ENCODE results near the gene HOXA5. TPM values are rescaled to one million over a fixed set of nuclear protein-coding genes. Genes with fewer than 3 reads are reported as not detected.
A peak's percentile ranks its signal among the peaks of the same experiment; 100 is the strongest.

HOXA5 gene
- total RNA-seq, 1 experiment from 2014 or later = not detected

DNA sequence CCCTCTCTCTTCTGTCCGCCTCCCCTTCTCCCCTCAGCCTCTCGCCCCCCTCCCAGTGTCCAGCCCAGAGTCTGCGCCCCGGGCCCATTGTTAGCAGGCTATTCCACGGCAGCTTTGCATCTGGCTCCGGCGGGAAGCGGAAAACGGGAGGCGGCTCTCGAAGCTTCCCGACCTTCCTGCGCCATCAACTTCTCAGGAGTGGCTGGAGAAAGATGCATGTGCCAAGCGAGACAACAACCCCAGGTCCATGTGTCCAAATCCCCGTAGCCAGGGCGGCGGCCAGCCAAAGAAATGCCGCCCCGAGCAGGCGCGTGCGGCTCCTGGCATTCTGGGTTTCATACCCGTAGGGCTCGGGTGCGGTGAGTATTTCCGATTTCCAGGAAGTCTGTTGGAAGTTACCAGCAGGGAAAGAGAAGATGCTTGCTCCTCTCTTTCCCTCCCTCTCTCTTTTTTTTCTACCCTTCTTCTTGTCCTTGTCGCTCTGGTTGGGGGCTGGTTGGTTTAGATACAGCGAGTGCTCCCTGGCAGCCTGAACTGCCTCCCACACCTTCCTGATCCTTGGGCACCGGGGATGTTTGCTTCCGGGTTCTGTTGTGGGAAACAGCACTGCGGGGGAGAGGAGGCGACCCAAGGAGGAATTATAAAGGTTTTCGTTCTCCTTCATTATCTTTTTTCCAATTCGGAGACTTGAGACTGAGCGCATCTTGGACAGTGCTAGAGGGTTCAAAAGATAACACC lies 39.8 kb downstream of the HOXA5 start:
- Histone ChIP-seq H3K27ac (ENCODE audit: insufficient read length, low read depth, low read length) (no peak overlapping the region), H2BK15ac (ENCODE audit: low read depth, low read length) (no peak overlapping the region), H3K4me1 (ENCODE audit: insufficient read depth, low read length) (no peaks in the 10 kb centered on the region), H4K5ac (ENCODE audit: insufficient read length, low read depth, low read length) (no peak overlapping the region), H3K4ac (ENCODE audit: low read depth, low read length) (no peak overlapping the region), H2BK12ac (ENCODE audit: insufficient read length, low read depth, low read length) (no peak overlapping the region), H3K23ac (ENCODE audit: insufficient read length, low read depth, low read length) (no peak overlapping the region), H4K20me1 (ENCODE audit: control insufficient read depth, insufficient read depth, insufficient read length) (peaks cover 2% of the 10 kb centered on the region), H2BK120ac (ENCODE audit: low read depth, low read length, poor library complexity, severe bottlenecking) (no peak overlapping the region), H4K8ac (replicated peaks; ENCODE audit: insufficient read length, low read depth, low read length) (no peak overlapping the region), H2BK20ac (ENCODE audit: low read depth, low read length, poor library complexity, severe bottlenecking) (no peak overlapping the region), H2AK5ac (ENCODE audit: insufficient read length, low read length) (no peak overlapping the region), H3K23me2 (ENCODE audit: insufficient read length, low read depth, low read length, poor library complexity, severe bottlenecking) (no peaks in the 10 kb centered on the region), H4K91ac (ENCODE audit: insufficient read length, low read depth, low read length) (no peak overlapping the region), H3K14ac (ENCODE audit: insufficient read depth, low read length) (no peak overlapping the region), H3K56ac (ENCODE audit: insufficient read length, low read depth, low read length) (no peak overlapping the region), H3K79me2 (ENCODE audit: insufficient read depth, low read length) (no peaks in the 10 kb centered on the region), H3K79me1 (ENCODE audit: insufficient read depth, low read depth, low read length, poor library complexity, severe bottlenecking) (no peaks in the 10 kb centered on the region), H3K4me2 (ENCODE audit: insufficient read depth, insufficient read length, low read length) (no peak overlapping the region), H2BK5ac (ENCODE audit: insufficient read length, low read length) (no peak overlapping the region), H2AFZ (ENCODE audit: low read length) (no peak overlapping the region), H3K27me3 (ENCODE audit: insufficient read depth, low read length) (peaks cover 98% of the 10 kb centered on the region), H3T11ph (ENCODE audit: low read length) (no peak overlapping the region), H3K18ac (ENCODE audit: insufficient read length, low read depth, low read length) (no peak overlapping the region), H3K9me3 (ENCODE audit: control insufficient read depth, low read depth, low read length) (no peaks in the 10 kb centered on the region), H3K9ac (ENCODE audit: extremely low read depth, insufficient read length, low read length) (no peak overlapping the region)
- peaks cover 100% of the 10 kb centered on the region for H3K27me3 Mint-ChIP-seq (ENCODE audit: low read depth)
- H3K4me1 Mint-ChIP-seq = peaks cover 13 to 44% of the 10 kb centered on the region in 2 experiments
- H3K9me3 Mint-ChIP-seq = peaks cover 8 to 22% of the 10 kb centered on the region in 2 experiments
- no peaks in the 10 kb centered on the region for H3K36me3 Mint-ChIP-seq (ENCODE audit: insufficient read depth in 1 of 3, low read depth in 3 of 3)
- no peak overlapping the region for H3K27ac Mint-ChIP-seq
- no peak for DNase-seq
- no peak for TF ChIP-seq CTCF (conservative IDR thresholded peaks at IDR 0.05)
- no CpG with 5 or more reads among the region's 35 CpGs for WGBS (ENCODE audit: extremely low coverage, insufficient read length, low lambda C conversion rate)
- peak overlapping the region in 1 of 2 experiments; percentile 11; a peak in 1 of 5 replicates for H3K4me3 Mint-ChIP-seq

All from H9 (cell line).